Esophagus squamous epithelium (tissue), 5 donors: ENCODE results near the gene RARG. TPM values are rescaled to one million over a fixed set of nuclear protein-coding genes. Genes with fewer than 3 reads are reported as not detected.

Experiments
- DNase-seq: peaks from one replicate; lab custom pipeline; 2025; lab: John Stamatoyannopoulos, UW
- H3K27ac ChIP-seq, 4 donors: fragments of 200-600 bp; sonication (generic); one replicate each; pipeline ENCODE4 v1.5.1; 2016 to 2019; ENCODE audit warnings: mild to moderate bottlenecking in 1 of 4
- H3K27me3 ChIP-seq, 4 donors: fragments of 200-600 bp; sonication (generic); 1 replicate in 3 of 4; 2 replicates in 1 of 4; pipeline versions ENCODE4 v1.5.1 to v1.6.0; 2017 to 2021; ENCODE audit warnings: antibody characterized with exemption in 1 of 4
- H3K36me3 ChIP-seq, 3 donors: fragments of 200-600 bp; sonication (generic); one replicate each; pipeline ENCODE4 v1.5.1; 2016 to 2019
- H3K4me1 ChIP-seq, 3 donors: fragments of 200-600 bp; sonication (generic); one replicate each; pipeline ENCODE4 v1.5.1; 2017 to 2019
- H3K4me3 ChIP-seq, 4 donors: fragments of 200-600 bp; sonication (generic); 1 replicate in 3 of 4; 2 replicates in 1 of 4; pipeline ENCODE4 v1.5.1; 2016 to 2019; ENCODE audit warnings: mild to moderate bottlenecking in 2 of 4, moderate library complexity in 1 of 4
- H3K9me3 ChIP-seq, 3 donors: fragments of 200-600 bp; sonication (generic); one replicate each; pipeline ENCODE4 v1.5.1; 2016 to 2019
- CTCF ChIP-seq, 6 experiments: fragments of 450-650 bp in 4 of 6; fragments of 200-600 bp in 2 of 6; sonication (generic) in 2 of 6; IDR thresholded peaks; one replicate each; pipeline ENCODE4 v1.5.1; 2016 to 2019; ENCODE audit warnings: antibody characterized with exemption in 6 of 6, mild to moderate bottlenecking in 4 of 6, moderate library complexity in 4 of 6
- POLR2A ChIP-seq, 4 donors: fragments of 450-650 bp; IDR thresholded peaks; one replicate each; pipeline ENCODE4 v1.6.1; 2017; ENCODE audit warnings: antibody characterized with exemption in 4 of 4, mild to moderate bottlenecking in 4 of 4, moderate library complexity in 3 of 4
- WGBS, 2 donors: methylation state at CpG; one replicate each; pipeline ENCODE4 v1.1.5; 2018; 5-methylcytosine and 5-hydroxymethylcytosine counted together
- intact Hi-C: fragments of 100-400 bp; cut with DNase I; formaldehyde crosslinking; loops from one replicate; pipeline ENCODE4 v1.15.0; 2022
- total RNA-seq, 4 donors: library from RNA; depleted of rRNA; stranded (reverse); fragments of >200 nt; gene quantifications; one replicate each; pipeline ENCODE4 v1.1.0, GENCODE V29; 2016
- donor health status: DM: yes; HTN: yes; CAD: no.

RARG gene
- total RNA-seq, 4 donors from 2014 or later: 98.0 to 171 (median 125) TPM

GRCh38 chr12:53215497-53215896, 16.5 kb downstream of the RARG start:
- 82 to 95% methylated on average over 7 of the region's 8 CpGs for WGBS, 2 donors
- intact Hi-C loops: loop anchor here (5.0 kb wide), 1 partner anchor 37 kb away; a partner anchor contains a TSS
- H3K27ac ChIP-seq: peak overlapping the region; percentile 9 to 100 (median 72)
- TF ChIP-seq POLR2A (IDR thresholded peaks at IDR 0.05) (no peak), CTCF (IDR thresholded peaks at IDR 0.05) (no peak)
- H3K4me3 ChIP-seq: no peak overlapping the region
- no peak for DNase-seq
- H3K9me3 ChIP-seq: no peaks in the 10 kb centered on the region
- H3K4me1 ChIP-seq: peaks cover 30 to 77% (median 44%) of the 10 kb centered on the region in 3 donors
- H3K27me3 ChIP-seq: no peaks in the 10 kb centered on the region
- peaks cover 41 to 62% (median 45%) of the 10 kb centered on the region in 3 donors for H3K36me3 ChIP-seq

- no peak for DNase-seq
- WGBS, 2 donors: 64 to 70% methylated on average over 5 to 8 of the region's 12 CpGs
- Histone ChIP-seq H3K4me1 (peaks cover 30 to 71% (median 44%) of the 10 kb centered on the region in 3 donors), H3K9me3 (no peaks in the 10 kb centered on the region), H3K27me3 (no peaks in the 10 kb centered on the region), H3K36me3 (peaks cover 47 to 68% (median 51%) of the 10 kb centered on the region in 3 donors), H3K27ac (peak overlapping the region; percentile 9 to 100 (median 72)), H3K4me3 (no peak overlapping the region)
- intact Hi-C loops: loop anchor here (5.0 kb wide), 2 partner anchors 37 to 72 kb away; a partner anchor contains a TSS
- TF ChIP-seq POLR2A (IDR thresholded peaks at IDR 0.05): no peak
- TF ChIP-seq CTCF (IDR thresholded peaks at IDR 0.05): no peak
Observed at GRCh38 chr12:53214687-53215455, 17.1 kb downstream of the RARG start.

GRCh38 chr12:53214221-53214620, 17.8 kb downstream of the RARG start:
- 72 to 75% methylated on average over 4 to 5 of the region's 5 CpGs for WGBS, 2 donors
- Histone ChIP-seq H3K36me3 (peaks cover 50 to 74% (median 52%) of the 10 kb centered on the region in 3 donors), H3K4me1 (peaks cover 32 to 70% (median 45%) of the 10 kb centered on the region in 3 donors), H3K27me3 (no peaks in the 10 kb centered on the region), H3K9me3 (no peaks in the 10 kb centered on the region), H3K4me3 (no peak overlapping the region), H3K27ac (peak overlapping the region; percentile 9 to 100 (median 72))
- TF ChIP-seq POLR2A (IDR thresholded peaks at IDR 0.05) (no peak), CTCF (IDR thresholded peaks at IDR 0.05) (no peak)
- intact Hi-C loops: loop anchor here (5.0 kb wide), 1 partner anchor 73 kb away; no protein-coding TSS in a partner anchor
- DNase-seq: no peak

GRCh38 chr12:53213348-53213747, 18.7 kb downstream of the RARG start:
- no peak overlapping the region for H3K4me3 ChIP-seq
- H3K27ac ChIP-seq: peak overlapping the region in 3 of 4 donors; percentile 9 to 100 (median 98)
- H3K4me1 ChIP-seq: peaks cover 39 to 70% (median 47%) of the 10 kb centered on the region in 3 donors
- TF ChIP-seq POLR2A (IDR thresholded peaks at IDR 0.05): no peak
- peak; percentile 84 to 98 (median 94) for TF ChIP-seq CTCF (IDR thresholded peaks at IDR 0.05)
- H3K9me3 ChIP-seq: no peaks in the 10 kb centered on the region
- H3K36me3 ChIP-seq: peaks cover 50 to 77% (median 52%) of the 10 kb centered on the region in 3 donors
- DNase-seq: no peak
- H3K27me3 ChIP-seq: no peaks in the 10 kb centered on the region
- WGBS, 2 donors: 11 to 36% methylated on average over 4 to 8 of the region's 14 CpGs
- intact Hi-C loops: loop anchor here (5.0 kb wide), 1 partner anchor 74 kb away; no protein-coding TSS in a partner anchor

GRCh38 chr12:53212931-53213330, 19.1 kb downstream of the RARG start:
- Histone ChIP-seq H3K9me3 (no peaks in the 10 kb centered on the region), H3K36me3 (peaks cover 50 to 77% (median 52%) of the 10 kb centered on the region in 3 donors), H3K4me1 (peaks cover 35 to 70% (median 43%) of the 10 kb centered on the region in 3 donors), H3K27ac (peak overlapping the region in 3 of 4 donors; percentile 9 to 100 (median 98)), H3K27me3 (no peaks in the 10 kb centered on the region), H3K4me3 (no peak overlapping the region)
- TF ChIP-seq POLR2A (IDR thresholded peaks at IDR 0.05): no peak
- TF ChIP-seq CTCF (IDR thresholded peaks at IDR 0.05): no peak
- 32% methylated on average over 11 of the region's 12 CpGs; no CpG with 5 or more reads in 1 of the 2 donors for WGBS, 2 donors
- DNase-seq: no peak
- intact Hi-C loops: loop anchor here (5.0 kb wide), 1 partner anchor 74 kb away; no protein-coding TSS in a partner anchor
